OCI-LY1 (cell line): Measurements from ENCODE around the gene CNRIP1.

ENCODE experiments used
- H2AFZ ChIP-seq: fragments of 200-600 bp; sonication (generic), shearing (Covaris generic); 2 replicates; pipeline ENCODE4 v1.6.0; 2014; ENCODE audit warnings: antibody characterized with exemption, mild to moderate bottlenecking, low read length
- H3F3A ChIP-seq: fragments of 200-600 bp; sonication (generic), shearing (Covaris generic); 2 replicates; pipeline ENCODE4 v1.6.0; 2014; ENCODE audit warnings: mild to moderate bottlenecking, antibody characterized with exemption, low read length, moderate library complexity; ENCODE audit not compliant: insufficient read depth
- H3K27ac ChIP-seq: fragments of 200-600 bp; sonication (generic); 2 replicates; pipeline ENCODE4 v1.5.1; 2014; ENCODE audit warnings: low read length, mixed run types, mild to moderate bottlenecking, low read depth; ENCODE audit not compliant: poor library complexity, severe bottlenecking
- H3K27me3 ChIP-seq: fragments of 200-600 bp; sonication (generic); 2 replicates; pipeline ENCODE4 v1.6.0; 2014; ENCODE audit warnings: antibody characterized with exemption, mild to moderate bottlenecking, low read length, moderate library complexity; ENCODE audit not compliant: insufficient read depth
- H3K36me3 ChIP-seq: fragments of 200-600 bp; sonication (generic); 2 replicates; pipeline ENCODE4 v1.6.1; 2014; ENCODE audit warnings: mild to moderate bottlenecking, antibody characterized with exemption, low read length, moderate library complexity, mixed read lengths; ENCODE audit not compliant: insufficient read depth
- H3K4me1 ChIP-seq: fragments of 200-600 bp; sonication (generic); 2 replicates; pipeline ENCODE4 v1.5.1; 2014; ENCODE audit warnings: mild to moderate bottlenecking, low read length, moderate library complexity; ENCODE audit not compliant: insufficient read depth, severe bottlenecking
- H3K4me2 ChIP-seq: fragments of 200-600 bp; sonication (generic), shearing (Covaris generic); 2 replicates; pipeline ENCODE4 v1.6.1; 2014; ENCODE audit warnings: low read length
- H3K4me3 ChIP-seq: fragments of 200-600 bp; sonication (generic); 2 replicates; pipeline ENCODE4 v1.5.1; 2014; ENCODE audit warnings: low read length, low read depth, mild to moderate bottlenecking, mixed read lengths; ENCODE audit not compliant: poor library complexity, severe bottlenecking
- H3K79me2 ChIP-seq: fragments of 200-600 bp; shearing (Covaris generic); 2 replicates; pipeline ENCODE4 v1.6.1; 2016; ENCODE audit warnings: mixed run types, low read length, mixed read lengths; ENCODE audit not compliant: insufficient read depth
- H3K9ac ChIP-seq: fragments of 200-600 bp; sonication (generic), shearing (Covaris generic); 2 replicates; pipeline ENCODE4 v1.6.1; 2014; ENCODE audit warnings: mild to moderate bottlenecking, low read length, mixed read lengths
- H3K9me2 ChIP-seq: fragments of 200-600 bp; sonication (generic), shearing (Covaris generic); 2 replicates; pipeline ENCODE4 v1.6.1; 2014; ENCODE audit warnings: low read depth, mild to moderate bottlenecking, low read length, mixed read lengths
- H3K9me3 ChIP-seq: fragments of 200-600 bp; shearing (Covaris generic); 2 replicates; pipeline ENCODE4 v1.6.1; 2014; ENCODE audit warnings: low read length, mixed read lengths
- H4K20me1 ChIP-seq: fragments of 200-600 bp; sonication (generic), shearing (Covaris generic); 2 replicates; pipeline ENCODE4 v1.6.0; 2016; ENCODE audit warnings: mild to moderate bottlenecking, low read length; ENCODE audit not compliant: insufficient read depth
- EZH2 ChIP-seq: fragments of 200-600 bp; sonication (generic), shearing (Covaris generic); IDR thresholded peaks from 2 replicates; pipeline ENCODE4 v1.8.0; 2017; ENCODE audit warnings: borderline replicate concordance, mixed run types, mild to moderate bottlenecking, antibody characterized with exemption, low read length, moderate library complexity, mixed read lengths
- TF ChIP-seq, protein P1 (sequence below): fragments of 200-600 bp; sonication (generic), shearing (Covaris generic); IDR thresholded peaks from 2 replicates; pipeline ENCODE4 v1.5.1; 2017; ENCODE audit warnings: mild to moderate bottlenecking, antibody characterized with exemption, low read length, moderate library complexity, mixed read lengths

The CNRIP1 gene

DNA sequence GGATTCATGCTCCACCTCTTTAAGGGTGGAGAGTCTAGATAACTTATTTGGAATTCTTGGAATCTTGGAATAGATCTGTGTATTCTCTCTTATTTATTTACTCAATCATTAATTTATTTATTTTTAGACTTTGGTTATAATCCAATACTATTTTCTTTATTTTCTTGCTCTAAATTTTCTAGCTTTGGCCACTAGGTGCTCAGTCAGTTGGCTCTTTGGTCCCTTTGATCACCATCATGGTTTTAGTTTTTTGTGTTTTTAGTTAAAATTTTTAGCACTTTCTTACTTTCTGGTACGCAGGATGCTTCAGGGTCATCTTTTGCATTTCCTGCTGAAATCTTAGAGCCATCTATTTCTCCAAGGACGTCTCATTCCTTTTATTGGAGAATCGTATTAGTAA lies 40.1 kb upstream of the CNRIP1 start:
- TF ChIP-seq, protein P1, sequence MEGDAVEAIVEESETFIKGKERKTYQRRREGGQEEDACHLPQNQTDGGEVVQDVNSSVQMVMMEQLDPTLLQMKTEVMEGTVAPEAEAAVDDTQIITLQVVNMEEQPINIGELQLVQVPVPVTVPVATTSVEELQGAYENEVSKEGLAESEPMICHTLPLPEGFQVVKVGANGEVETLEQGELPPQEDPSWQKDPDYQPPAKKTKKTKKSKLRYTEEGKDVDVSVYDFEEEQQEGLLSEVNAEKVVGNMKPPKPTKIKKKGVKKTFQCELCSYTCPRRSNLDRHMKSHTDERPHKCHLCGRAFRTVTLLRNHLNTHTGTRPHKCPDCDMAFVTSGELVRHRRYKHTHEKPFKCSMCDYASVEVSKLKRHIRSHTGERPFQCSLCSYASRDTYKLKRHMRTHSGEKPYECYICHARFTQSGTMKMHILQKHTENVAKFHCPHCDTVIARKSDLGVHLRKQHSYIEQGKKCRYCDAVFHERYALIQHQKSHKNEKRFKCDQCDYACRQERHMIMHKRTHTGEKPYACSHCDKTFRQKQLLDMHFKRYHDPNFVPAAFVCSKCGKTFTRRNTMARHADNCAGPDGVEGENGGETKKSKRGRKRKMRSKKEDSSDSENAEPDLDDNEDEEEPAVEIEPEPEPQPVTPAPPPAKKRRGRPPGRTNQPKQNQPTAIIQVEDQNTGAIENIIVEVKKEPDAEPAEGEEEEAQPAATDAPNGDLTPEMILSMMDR: peak; percentile 32; the same call in 1 of the 2 replicates
- no peak for TF ChIP-seq EZH2
- Histone ChIP-seq H4K20me1 (no peaks in the 10 kb centered on the region), H3F3A (peaks cover 4% of the 10 kb centered on the region; the same call in 1 of the 2 replicates), H2AFZ (no peak overlapping the region), H3K79me2 (no peaks in the 10 kb centered on the region), H3K4me2 (no peak overlapping the region), H3K9ac (no peak overlapping the region), H3K27ac (no peak overlapping the region), H3K36me3 (no peaks in the 10 kb centered on the region), H3K4me3 (no peak overlapping the region), H3K9me2 (no peaks in the 10 kb centered on the region), H3K27me3 (no peaks in the 10 kb centered on the region), H3K4me1 (peaks cover 36% of the 10 kb centered on the region), H3K9me3 (no peaks in the 10 kb centered on the region)

DNA sequence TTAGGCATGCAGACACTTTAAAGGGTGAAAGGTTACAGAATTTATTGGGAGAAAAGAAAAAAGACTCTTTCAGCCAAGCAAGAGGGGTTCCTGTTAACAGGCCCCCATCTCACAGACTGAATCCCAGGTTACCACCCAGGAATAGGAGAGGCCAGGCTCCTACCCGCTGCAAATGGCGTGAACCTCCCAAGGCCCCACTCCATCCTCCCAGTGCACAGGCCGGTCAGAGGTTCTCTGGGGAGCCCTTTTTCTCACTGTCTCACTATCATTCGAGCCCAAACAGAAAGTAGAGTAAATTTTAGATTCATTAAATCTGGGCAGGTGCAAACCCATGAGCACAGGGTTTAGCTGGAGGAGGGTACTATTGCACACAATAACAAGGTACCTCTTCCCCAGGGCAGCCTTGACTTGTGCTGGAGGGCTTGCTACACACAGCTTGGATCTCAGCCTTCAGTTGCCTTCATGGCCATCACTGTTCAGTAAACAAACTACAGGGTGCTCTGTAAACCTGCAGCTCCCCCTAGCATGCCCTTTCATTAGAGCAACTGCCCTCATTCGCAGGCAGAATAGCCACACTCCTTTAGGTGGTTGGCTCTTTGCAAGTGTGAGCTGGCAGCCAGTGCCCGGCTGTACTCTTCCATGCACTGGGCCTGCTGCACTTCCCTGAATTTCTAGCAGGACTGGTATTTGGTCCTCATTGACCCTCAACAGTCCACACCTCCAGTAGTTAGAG lies 38.0 kb upstream of the CNRIP1 start:
- Histone ChIP-seq H4K20me1 (no peaks in the 10 kb centered on the region), H3K27me3 (no peaks in the 10 kb centered on the region), H3K9ac (no peak overlapping the region; the same call in 1 of the 2 replicates), H3F3A (no peaks in the 10 kb centered on the region; the same call in 1 of the 2 replicates), H3K9me3 (no peaks in the 10 kb centered on the region), H3K4me2 (peak overlapping the region; percentile 10; the same call in 1 of the 2 replicates), H3K27ac (peak overlapping the region; percentile 52), H3K9me2 (no peaks in the 10 kb centered on the region), H3K79me2 (no peaks in the 10 kb centered on the region), H3K4me3 (no peak overlapping the region), H3K36me3 (no peaks in the 10 kb centered on the region), H3K4me1 (peaks cover 18% of the 10 kb centered on the region), H2AFZ (peak overlapping the region; percentile 59)
- no peak for TF ChIP-seq EZH2
- TF ChIP-seq, protein P1: peak; percentile 82

DNA sequence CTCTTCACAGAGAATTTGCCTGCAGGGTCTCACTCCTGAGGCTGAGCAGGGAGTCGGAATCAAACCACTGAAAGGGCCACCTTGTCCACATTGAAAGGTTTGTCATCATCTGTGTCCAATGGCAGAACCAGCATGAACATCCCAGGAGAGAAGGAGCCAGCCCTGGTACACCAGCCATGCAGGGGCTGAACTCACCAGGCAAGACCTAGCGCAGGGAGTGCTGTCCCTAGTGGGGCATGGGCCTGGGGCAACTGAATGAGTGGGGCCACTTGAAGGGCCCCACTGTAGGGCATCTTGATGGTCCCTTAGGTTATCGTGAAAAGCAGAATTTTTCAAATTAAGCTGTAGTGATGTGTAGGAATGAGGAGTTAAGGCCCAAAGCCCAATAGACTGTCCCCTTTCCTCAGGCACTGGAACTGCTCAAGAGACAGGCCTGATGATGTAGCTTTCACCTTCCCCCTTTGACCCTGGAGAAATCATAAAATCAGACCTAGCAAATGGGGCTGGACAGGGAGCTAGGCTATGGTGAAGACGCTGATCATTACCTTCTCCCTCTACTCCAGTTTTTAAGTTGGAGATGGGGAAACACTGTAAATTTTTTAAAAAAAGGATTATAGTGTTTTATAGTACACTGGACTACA lies 37.0 kb upstream of the CNRIP1 start:
- Histone ChIP-seq H3K79me2 (no peaks in the 10 kb centered on the region), H3K4me3 (no peak overlapping the region), H3K9me3 (no peaks in the 10 kb centered on the region), H3K4me1 (peaks cover 14% of the 10 kb centered on the region), H3K9ac (no peak overlapping the region), H2AFZ (no peak overlapping the region), H3K4me2 (no peak overlapping the region), H3K36me3 (no peaks in the 10 kb centered on the region), H3K27ac (no peak overlapping the region), H3K27me3 (no peaks in the 10 kb centered on the region), H3K9me2 (no peaks in the 10 kb centered on the region), H3F3A (no peaks in the 10 kb centered on the region; the same call in 1 of the 2 replicates), H4K20me1 (no peaks in the 10 kb centered on the region)
- TF ChIP-seq, protein P1: no peak
- no peak for TF ChIP-seq EZH2
